Limb (tissue), 2 donors: ENCODE results near the gene RIMS1.
A peak's percentile ranks its signal among the peaks of the same experiment; 100 is the strongest.
"Not testable (repeated sequence)": the region's sequence is repeated elsewhere in the genome, so short reads cannot be mapped to it uniquely, and the experiment has no call there.

Experiments
- DNase-seq, 2 donors: peaks; one replicate each; pipeline ENCODE4 v3.0.0-alpha.2; 2016; ENCODE audit errors: extremely low spot score in 2 of 2

Gene RIMS1

DNA sequence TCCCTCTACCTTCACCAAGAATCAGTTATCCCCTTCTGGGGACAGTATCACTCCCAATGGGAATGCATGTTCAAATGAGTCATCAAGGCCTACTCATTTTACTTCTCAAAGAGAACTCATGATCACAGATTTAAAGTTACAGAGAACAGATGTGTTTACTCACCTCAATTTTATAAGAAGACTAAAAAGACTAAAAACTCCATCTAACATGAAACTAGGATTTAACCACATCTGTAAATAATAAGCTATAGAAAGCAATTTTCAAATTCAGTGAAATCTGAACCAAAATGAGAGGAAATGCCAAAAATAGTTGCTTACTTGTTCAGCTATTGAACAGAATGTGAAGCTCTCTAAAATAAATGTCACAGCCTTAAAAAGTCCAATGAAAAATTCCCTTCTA, 435.4 kb downstream of the RIMS1 start:
- DNase-seq, result no peak

DNA sequence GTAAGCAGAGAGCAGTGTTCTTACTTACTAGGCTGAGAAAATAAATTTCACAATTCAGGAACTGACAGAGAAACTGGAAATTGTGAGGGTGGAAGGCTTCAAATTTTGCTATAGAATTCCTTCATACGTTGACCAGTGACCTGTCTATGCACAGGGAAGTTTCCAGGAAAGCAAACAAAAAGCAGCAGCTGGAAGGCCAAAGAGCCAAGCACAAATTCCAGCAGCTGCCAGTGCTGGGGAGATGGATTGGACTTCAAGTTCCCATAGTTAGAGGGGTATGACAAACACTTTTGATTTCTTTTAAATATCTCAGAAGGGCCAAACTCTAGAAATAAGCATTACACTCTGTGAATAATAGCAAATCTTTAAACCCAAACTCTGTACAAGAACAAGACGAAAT, 436.4 kb downstream of the RIMS1 start:
- DNase-seq, result peak in 1 of 2 donors; percentile 4

DNA sequence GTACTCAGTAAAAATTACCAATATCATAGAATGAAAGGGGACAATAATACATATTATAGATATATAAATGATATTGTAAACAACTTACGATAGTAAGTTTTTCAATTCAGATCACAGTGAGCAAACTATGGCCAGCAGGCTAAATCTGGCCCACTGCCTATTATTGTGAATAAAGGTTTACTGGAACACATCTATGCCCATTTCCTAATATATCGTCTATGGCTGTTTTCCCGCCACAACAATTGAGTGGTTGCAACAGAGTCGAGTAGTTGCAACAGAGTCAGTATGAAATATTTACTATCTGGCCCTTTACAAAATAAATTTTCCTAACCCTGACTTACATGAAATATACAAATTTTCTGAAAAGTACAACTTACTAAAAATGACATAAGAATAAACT, 438.2 kb downstream of the RIMS1 start:
- no peak for DNase-seq

DNA sequence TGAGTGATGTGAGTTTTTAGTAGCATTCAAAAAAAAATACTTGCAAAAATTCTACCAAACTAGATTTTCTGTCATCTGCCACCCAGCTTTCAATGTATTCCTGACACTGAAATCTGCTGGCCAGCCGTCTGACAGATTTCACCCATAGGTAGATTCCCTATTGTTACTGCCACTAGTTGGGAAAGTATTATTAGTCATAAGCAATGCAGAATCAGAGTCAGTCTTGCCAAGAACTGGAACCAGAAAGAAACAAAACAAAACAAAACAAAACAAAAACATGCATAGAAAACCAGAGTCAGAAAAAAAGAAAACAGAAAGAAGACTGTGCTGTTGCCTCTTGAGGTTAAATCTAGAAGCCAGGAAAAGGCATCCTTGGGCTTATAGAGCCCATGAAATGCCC, 442.4 kb downstream of the RIMS1 start:
- no peak for DNase-seq

DNA sequence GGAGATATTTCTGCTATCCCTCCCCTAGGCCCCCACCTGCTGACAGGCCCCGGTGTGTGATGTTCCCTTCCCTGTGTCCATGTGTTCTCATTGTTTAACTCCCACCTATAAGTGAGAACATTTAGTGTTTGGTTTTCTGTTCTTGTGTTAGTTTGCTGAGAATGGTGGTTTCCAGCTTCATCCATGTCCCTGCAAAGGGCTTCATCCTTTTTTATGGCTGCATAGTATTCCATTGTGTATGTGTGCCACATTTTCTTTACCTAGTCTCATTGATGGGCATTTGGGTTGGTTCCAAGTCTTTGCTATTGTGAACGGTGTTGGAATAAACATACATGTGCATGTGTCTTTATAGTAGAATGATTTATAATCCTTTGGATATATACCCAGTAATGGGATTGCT, 448.9 kb downstream of the RIMS1 start:
- not testable (repeated sequence) for DNase-seq

DNA sequence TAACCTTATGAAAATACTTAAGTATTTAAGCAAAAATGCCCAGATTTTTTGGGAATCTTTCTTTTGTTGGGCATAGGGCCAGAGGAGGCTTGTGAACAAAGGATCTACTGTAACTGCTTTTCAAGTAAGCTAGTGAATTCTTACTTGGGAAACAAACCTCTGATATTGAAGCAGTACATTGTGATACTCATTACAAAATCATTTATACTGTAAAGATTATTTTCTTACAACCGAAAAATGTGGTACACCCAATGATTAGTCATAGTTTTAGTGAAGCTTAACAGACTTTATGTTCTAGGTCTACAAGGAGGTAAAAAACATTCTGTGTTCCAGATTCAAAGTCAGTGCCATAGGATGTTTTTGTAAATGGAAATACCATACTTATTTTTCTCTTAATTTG, 462.6 kb downstream of the RIMS1 start:
- no peak for DNase-seq

DNA sequence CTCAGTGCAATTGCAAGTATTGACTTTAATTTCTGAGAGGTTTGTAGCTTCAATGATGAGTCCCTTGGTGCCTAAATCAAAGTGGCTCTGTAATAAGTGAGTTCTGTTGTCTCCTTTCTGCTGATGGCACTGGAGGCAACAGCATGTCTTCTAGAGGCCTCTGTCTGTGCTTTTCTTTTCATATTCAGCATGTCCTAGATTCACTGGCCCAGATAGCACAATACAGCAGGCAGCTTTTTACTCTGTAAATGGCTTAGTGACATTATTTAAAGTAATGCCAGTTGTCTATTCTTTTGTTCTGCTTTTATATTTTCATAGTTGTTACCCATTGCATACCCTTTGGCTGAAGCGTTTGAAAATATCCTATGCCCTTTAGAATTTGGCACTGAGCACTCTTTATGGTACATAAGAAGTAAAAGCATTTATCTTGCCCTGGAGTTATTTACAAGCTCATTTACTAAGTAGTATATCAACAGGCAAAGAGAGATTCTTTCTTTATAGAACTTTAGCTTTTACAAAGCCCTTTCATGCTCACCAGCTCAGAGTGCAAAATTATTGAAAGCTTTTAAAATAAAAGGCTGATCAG, 464.0 kb downstream of the RIMS1 start:
- no peak for DNase-seq

DNA sequence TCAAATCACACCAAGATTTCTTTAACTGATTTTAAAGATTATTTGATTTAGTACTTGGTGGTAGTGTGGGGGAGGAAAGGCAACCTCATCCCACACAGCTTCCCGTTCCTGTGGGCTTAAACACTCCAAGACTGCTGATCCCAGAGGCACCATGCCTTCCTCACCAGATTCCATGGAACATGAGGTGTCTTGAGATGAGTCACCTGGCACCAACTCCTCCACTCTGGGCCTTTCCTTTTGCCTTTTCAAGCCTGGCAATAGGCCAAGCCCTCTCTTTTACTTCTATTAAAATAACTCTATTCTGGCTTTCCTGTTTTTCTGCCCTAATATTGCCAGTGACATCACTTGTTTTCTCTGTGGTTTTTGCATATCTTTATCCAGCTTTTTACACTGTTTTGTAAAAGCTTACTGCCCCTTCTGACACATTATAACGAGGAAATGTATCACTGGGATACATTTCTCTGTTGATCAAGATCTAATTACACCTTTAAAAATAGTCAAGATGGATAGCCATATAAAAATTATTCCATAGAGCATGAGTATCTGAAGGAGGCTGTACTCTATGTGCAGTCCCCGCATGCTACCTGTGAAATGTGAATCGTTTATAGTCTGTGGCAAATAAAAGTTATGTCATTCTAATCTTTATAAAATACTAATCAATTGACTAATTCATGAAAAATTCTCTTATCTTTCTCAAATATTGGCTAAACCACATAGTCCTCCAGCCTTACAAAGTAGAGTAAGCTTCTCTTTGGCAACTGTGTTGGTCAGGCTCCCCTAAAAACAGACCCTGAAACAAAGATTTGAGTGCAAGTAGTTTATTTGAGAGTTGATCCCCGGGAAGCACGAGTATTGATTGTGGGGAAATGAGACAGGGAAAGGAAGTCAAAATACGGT, 477.7 kb downstream of the RIMS1 start:
- peak in 1 of 2 donors; percentile 10 for DNase-seq

DNA sequence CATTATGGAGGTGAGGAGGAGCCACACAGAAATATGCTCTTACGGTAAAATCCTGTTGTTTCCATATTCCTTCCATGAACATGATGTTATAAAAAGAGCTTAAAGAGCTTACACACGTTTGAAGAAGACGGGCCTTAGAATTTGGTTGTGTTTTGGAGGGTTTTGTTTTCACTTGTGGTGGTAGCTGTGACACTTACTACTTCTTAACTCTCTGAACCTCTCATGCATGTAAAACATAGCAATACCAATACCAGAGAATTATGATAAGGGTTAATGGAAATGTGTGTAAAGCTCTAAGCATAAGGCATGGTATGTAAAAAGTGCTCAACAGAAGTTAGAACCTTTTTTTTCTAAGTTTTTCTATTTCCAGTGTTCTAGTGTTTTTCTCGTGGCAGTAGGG, 479.4 kb downstream of the RIMS1 start:
- DNase-seq, result no peak

DNA sequence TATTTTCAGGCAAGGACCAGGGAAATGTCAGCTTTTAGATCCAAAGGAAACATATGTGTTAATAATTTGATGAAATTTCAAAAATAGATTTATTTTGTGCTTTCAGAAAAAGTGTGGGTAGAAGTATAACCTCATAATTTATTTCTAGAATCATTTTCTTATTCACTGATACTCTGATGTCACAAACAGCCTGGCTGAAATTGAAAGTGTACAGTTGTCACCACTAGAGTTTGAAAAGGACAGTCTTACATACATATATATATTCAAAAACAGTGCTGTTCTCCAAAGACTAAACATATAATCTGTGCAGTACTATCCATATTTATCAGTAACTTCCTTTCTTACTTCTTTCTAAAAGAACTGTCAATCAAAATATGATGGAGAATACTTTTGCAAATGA, 481.1 kb downstream of the RIMS1 start:
- no peak for DNase-seq

DNA sequence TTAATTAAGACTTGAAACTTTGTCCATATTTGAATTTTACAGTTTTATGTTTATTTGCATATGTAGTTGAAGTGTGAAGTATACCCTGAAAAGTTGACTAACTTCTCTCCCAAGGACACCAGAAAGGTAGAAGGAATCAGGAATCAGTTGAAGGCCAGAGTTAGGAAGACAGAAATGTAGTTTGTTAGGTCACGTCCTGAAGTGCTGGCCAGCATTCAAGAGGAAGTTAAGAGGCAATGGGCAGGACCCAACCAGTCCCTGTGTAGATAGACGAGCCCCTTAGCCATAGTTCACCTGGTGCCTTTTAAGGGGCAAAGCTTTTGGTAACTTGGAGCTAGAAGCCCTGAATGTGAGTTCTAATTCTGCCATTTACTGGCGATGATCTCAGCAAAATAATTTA, 485.1 kb downstream of the RIMS1 start:
- DNase-seq, result no peak

DNA sequence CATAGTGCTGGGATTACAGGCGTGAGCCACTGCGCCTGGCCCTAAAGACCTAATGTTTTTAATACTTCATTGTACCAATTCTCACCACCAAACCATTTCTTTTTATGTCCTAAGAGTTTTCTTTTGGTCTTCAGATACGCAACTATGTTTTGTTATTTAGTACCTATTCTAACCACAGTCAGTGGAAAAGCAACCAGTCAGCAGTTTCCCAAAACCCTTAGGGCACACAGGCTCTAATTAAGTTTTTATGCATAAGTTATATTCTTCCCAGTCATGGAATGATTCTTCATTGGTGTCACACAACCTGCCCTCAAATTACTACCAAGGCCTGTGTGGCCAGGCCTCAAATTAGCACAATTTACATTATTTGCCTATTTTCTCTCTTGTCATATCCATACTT, 487.8 kb downstream of the RIMS1 start:
- DNase-seq, result no peak

DNA sequence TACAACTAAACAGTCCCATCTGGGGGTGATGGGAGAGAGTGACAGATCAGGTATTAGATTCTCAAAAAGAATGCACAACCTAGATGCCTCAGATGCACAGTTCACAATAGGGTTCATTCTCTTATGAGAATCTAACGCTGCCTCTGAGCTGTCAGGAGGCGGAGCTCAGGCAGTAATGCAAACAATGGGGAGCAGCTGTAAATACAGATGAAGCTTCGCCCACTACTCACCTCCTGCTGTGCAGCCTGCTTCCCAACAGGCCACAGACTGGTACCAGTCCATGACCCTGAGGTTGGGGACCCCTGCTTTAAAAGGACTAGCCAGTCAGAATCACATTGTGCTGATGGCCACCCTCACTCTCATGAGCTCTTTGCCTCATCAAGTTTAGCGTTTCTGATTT, 488.5 kb downstream of the RIMS1 start:
- DNase-seq, result no peak

DNA sequence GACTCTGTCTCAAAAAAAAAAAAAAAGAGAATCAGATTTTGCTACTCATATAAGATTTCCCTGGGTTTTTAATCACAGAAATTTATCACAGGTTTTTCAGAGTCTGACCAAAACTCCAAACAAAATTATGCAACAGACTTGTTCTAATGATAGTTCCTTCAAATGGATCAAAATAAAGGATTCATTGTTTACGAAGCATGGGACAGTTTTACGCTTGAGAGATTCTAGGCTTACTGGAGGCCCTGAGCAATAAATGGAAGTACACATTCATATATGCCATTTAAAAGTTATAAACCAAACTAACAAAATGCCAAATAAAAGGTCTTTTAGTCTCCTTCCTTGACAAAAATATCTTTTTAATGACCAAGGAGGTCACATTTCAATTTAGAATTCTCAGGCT, 490.4 kb downstream of the RIMS1 start:
- no peak for DNase-seq

DNA sequence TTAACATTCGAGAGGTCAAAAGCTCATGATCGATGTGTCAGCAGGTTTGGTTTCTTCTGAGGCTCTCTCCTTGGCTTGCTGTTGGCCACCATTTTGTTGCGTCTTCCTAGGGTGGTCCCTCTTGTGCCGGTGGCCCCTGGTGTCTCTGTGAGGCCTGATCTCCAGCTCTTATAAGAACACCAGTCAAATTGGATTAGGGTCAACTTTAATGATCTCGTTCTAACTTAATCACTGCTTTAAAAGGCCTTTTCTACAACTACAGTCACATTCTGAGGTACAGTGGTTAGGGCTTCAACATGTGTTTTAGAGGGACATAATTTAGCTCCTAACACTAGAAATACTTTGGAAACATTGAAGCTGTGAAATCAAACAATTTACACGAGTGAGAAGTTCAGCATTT, 494.7 kb downstream of the RIMS1 start:
- DNase-seq, result no peak

DNA sequence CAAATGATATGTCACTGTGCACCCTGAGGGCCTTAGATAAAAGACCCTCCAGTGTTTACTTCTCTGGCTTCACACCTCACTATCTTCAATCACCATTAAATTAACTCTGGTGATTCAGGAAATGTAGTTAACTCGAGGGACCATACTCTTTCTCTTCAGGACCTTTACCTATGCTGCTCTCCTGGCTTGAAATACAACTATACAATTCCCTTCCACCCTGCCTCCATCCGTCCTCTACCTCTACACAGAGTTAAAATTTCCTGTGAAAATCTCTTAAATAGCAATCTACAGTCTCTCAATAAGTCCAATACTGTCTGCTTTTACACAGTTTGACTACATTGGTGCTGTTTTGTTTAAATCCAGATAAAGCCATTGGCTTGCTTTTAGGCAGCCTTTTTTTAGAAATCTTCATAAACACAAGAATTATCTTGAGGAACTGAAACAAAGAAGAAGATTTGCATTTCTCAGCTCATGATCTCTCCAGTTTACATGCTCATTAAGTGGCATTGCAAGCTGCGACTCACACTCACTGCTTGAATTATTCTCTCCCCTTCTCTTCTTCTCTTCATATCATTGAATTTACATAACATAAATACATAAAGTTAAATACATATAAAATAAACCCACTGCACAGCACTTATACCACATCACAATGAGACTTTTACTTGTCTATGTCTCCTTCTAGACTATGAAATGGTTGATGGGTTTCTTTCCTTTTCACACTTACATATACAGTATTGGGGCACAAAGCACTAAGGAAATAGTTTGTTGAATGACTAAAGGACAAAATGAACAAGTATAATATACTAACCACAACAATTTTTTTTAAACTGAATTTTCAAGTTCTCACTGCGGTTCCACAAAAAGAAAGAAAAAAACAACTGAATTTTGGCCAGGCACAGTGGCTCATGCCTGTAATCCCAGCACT, 496.5 kb downstream of the RIMS1 start:
- no peak for DNase-seq

DNA sequence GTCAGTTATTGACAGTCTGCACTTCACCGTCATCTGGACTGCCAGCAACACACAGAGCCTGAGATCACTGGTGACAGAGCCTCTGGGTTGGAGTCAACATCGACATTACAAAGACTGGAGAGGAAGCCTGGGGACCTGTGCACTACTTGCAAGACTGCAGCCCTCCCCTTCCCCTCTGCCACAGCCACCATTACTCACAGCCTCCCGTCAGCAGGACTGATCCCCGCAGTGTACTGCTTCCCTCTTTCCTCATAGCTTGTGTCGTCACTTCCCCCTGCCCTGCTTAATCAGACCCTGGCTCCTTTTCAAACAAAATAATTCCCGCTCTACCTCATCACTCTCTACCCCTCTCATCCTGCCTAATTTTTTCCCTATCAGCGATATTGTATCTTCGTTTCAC, 500.0 kb downstream of the RIMS1 start:
- no peak for DNase-seq

DNA sequence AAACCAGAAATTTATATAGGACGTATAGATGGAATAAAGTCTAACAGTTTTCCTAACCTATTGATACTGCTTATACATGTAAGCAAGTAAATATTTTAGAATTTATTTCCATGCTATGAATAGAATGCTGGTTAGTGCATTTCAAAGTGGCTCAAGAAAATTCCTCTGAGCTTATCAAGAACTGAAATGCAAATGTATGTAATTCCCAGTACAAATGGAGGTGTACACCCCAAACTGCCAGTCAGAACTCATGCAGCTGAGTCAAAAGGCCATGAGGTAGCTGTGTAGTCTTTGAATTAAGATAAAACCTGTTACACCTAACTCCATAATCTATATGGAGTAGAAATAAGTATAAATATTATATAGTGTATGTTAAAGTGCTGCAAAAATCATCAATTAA, 503.3 kb downstream of the RIMS1 start:
- DNase-seq, result no peak

DNA sequence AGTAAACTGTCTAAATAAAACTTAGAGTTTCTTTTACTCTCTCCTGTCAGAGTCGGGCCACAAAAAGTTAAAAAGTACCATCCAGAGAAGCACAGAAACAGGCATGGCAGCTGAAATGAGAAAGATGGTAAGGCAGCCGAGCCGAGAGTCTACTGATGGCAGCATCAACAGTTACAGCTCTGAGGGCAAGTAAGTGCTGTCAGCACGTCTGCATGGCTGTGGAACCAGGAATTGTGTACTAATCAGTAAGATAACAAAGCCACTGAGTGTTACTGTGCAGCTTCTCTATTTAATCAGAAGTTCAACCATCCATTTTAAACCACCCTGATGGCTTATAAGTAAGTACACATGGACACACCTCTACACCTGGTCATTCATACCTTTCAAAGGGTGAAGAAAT, 504.2 kb downstream of the RIMS1 start:
- DNase-seq, result no peak

DNA sequence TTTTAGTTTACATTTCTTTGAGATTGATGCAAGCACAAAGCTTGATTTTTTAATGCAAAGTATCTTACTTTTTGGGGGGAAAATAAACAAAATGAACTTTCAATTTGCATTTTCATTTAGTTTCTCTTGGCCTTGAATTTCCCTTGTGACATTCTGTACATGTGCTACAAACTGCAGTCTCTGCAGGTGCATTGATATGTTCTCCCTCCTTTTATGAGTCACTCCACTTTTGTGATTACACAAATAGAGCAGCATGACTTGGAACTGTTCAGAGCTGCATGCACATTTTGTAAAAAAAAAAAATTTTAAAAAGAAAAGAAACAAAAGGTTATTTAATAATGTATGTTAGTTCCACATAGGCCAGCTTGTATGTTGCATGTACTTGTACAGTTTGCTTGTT, 515.5 kb downstream of the RIMS1 start:
- DNase-seq, result no peak

DNA sequence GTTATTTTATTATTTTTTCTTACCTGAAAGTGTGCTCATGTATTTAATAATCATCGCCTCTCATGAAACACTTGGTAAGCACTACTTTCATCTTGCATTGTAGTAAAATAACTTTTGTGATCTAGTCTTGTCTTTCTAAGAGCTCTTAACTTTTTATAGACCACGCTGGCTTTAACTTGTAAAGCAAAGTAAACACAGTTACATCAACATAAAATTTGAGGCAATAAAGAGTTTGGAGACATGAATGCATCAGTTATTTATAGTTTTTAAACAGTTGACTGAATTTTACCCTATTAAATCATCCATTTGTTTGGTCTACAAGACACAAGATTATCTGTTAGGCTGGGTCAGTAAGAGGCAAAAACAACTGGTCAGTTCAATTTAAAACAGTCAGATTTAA, 517.1 kb downstream of the RIMS1 start:
- no peak for DNase-seq

DNA sequence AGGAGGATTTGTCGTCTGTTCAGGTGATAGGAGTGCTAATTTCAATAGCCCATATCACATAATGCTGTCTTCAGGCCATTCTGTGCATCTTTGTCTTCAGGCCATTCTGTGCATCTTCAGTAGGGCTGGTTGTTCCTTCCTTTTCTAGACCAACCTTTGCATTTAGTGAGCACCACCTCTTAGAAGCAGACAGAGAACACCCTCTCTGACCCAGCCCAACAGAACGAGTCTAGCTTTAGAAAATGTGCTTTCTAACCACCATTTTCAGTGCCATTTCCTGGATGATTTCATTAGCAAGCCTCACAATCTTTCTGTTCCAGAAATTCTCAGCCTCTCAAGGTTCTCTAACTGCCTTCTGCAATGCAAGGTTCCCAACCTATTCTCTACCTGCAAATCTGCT, 520.2 kb downstream of the RIMS1 start:
- DNase-seq, result no peak
